Heart left ventricle (tissue), 16 donors: ENCODE results near the gene PGAP6. TPM values are rescaled to one million over a fixed set of nuclear protein-coding genes. Genes with fewer than 3 reads are reported as not detected.

Experiments
- ATAC-seq, 4 donors: fragments of 200-7000 bp; cut with Tn5 transposase; one replicate each; pipeline ENCODE4 v1.9.1; 2020 to 2022; ENCODE audit warnings: moderate library complexity in 4 of 4, mild to moderate bottlenecking in 3 of 4, moderate number of reproducible peaks in 1 of 4
- DNase-seq, 5 donors: peaks; one replicate each; pipeline ENCODE4 v3.0.0-alpha.2; 2020
- H3K27ac ChIP-seq, 12 donors: fragments of 200-600 bp; sonication (generic) in 4 of 12; one replicate each; pipeline versions ENCODE4 v1.5.0 to v1.8.0; 2016 to 2022; ENCODE audit warnings: mild to moderate bottlenecking in 2 of 12
- H3K27me3 ChIP-seq, 9 donors: fragments of 200-600 bp; sonication (generic) in 2 of 9; one replicate each; pipeline versions ENCODE4 v1.5.1 to v1.8.0; 2016 to 2022; ENCODE audit warnings: mild to moderate bottlenecking in 3 of 9
- H3K36me3 ChIP-seq, 9 donors: fragments of 200-600 bp; sonication (generic) in 2 of 9; one replicate each; pipeline versions ENCODE4 v1.5.0 to v1.8.0; 2018 to 2022; ENCODE audit warnings: mild to moderate bottlenecking in 2 of 9
- H3K4me1 ChIP-seq, 12 donors: fragments of 200-600 bp; sonication (generic) in 4 of 12; one replicate each; pipeline versions ENCODE4 v1.5.0 to v1.8.0; 2016 to 2022; ENCODE audit warnings: mild to moderate bottlenecking in 3 of 12
- H3K4me3 ChIP-seq, 12 donors: fragments of 200-600 bp; sonication (generic) in 4 of 12; one replicate each; pipeline versions ENCODE4 v1.5.0 to v1.8.0; 2017 to 2022; ENCODE audit warnings: mild to moderate bottlenecking in 9 of 12, moderate library complexity in 4 of 12
- H3K9me3 ChIP-seq, 12 donors: fragments of 200-600 bp; sonication (generic) in 4 of 12; one replicate each; pipeline versions ENCODE4 v1.5.0 to v1.8.0; 2016 to 2022; ENCODE audit warnings: mild to moderate bottlenecking in 1 of 12
- POLR2A ChIP-seq, 2 donors: fragments of 450-650 bp; IDR thresholded peaks; one replicate each; pipeline ENCODE4 v1.6.1; 2017; ENCODE audit warnings: antibody characterized with exemption in 2 of 2, mild to moderate bottlenecking in 2 of 2, moderate library complexity in 2 of 2
- WGBS, 4 donors: extraction: QIAGEN DNeasy Blood & Tissue Kit in 2 of 4; methylation state at CpG; one replicate each; pipeline versions ENCODE4 v1.1.5 to v1.1.7; 2013 to 2018; 5-methylcytosine and 5-hydroxymethylcytosine counted together
- intact Hi-C, 10 donors: fragments of 100-400 bp; cut with DNase I; formaldehyde crosslinking; loops; one replicate each; pipeline versions ENCODE4 v1.11.1 to v1.14.2; 2022
- polyA plus RNA-seq, 2 donors: library from polyadenylated mRNA; stranded (reverse); fragments of 200-250 nt; gene quantifications; one replicate each; pipeline ENCODE4 v1.2.3, GENCODE V29; 2013
- total RNA-seq, 9 donors: library from RNA; depleted of rRNA in 2 of 9; stranded (reverse); fragments of >200 nt in 2 of 9; fragmentation: NEBNext Ultra II Directional in 3 of 9; extraction: Animal tissue kit (Norgen Biotek cat#: 25700) in 3 of 9; gene quantifications; one replicate each; pipeline versions ENCODE4 v1.1.0 to v1.2.4, GENCODE V29; 2016 to 2023
- TF ChIP-seq, protein P1 (sequence below), 12 donors: fragments of 200-600 bp; sonication (generic) in 4 of 12; IDR thresholded peaks; one replicate each; pipeline versions ENCODE4 v1.5.0 to v1.8.0; 2018 to 2022; ENCODE audit warnings: antibody characterized with exemption in 12 of 12, mild to moderate bottlenecking in 5 of 12
- donor health status: ischemic (EF 13 %, LVEDD 7.1; RV severe dilation, severe dysfunction).
- donor health status: healthy with polysubstance abuse.
- donor health status: DM: no; HTN: yes; CAD: no.
- donor health status: DM: no; HTN: no; CAD: no.
- donor health status: ischemic (EF 25% LVEDD 6.9; RV normal size, moderate dysfunction).
- donor health status: ischemic (EF 25% LVEDD 5.7; RV mildly dilated, moderate dysfunction).
- donor health status: healthy.
- donor health status: DM: yes; HTN: yes; CAD: no.
- donor health status: ischemic (EF 35%, LVEDD 5.7; RV mildly dilated, moderate dysfunction).
- donor health status: nonischemic (EF 11% LVEDD 7.7; RV severe dilation, severe dysfunction).
- donor health status: DM: yes; HTN: yes; CAD: no.
- donor health status: PGD.
- donor health status: ischemic (EF 29% LVEDD 5.4; RV normal size, mild dysfunction).
- donor health status: nonischemic (EF 23%, LVEDD 6.1; RV moderate dilation, normal function).

Gene PGAP6
- total and polyA plus RNA-seq, 11 donors = 30.1 to 65.3 (median 44.9) TPM

DNA sequence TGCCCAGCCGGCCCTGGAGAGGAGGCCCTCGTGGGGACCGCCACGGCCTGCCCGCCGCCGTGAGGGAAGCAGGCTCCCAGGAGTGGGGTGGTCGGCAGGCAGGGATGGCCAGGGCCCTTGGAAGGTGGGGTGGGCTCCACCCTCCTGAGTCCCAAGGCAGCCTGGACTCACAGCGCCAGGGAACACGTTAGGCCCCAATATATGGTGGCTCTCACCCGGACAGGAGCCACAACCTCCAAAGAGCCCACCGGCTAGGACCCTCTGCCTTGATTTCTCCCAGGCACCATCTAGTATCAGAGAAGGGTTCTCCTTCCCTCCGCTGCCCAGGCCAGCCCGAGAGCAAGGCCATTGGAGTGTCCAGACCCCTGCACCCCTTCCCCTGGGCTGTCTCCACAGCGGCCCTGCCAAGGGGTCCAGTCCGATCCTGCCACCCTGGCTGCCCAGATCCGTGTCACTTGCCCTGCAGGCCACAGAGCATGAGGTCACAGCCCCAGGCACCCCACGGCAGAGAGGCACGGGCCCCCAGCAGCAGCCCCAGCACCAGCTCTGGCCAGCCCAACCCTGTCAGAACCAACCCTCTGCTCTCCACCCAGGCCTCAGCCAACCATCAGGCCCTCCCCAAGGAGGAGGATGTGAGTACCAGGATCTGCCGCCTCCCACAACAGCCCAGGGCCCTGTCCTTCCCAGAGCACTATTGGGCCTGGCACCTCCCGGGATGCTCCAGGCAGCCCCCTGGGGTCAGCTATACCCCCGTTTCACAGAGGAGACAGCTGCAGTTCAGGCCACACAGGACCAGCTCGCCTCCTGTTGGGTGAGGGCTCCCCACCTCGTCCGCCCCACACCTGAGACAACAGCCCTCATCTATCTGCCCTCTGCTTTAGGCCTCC, 28.1 kb downstream of the PGAP6 start:
- H3K4me1 ChIP-seq = peaks cover 0 to 25% (median 9%) of the 10 kb centered on the region in 12 donors
- H3K9me3 ChIP-seq = no peaks in the 10 kb centered on the region
- H3K4me3 ChIP-seq = peak overlapping the region; percentile 6 to 84 (median 53)
- H3K27me3 ChIP-seq = no peaks in the 10 kb centered on the region
- peak in 1 of 5 donors; percentile 70 for DNase-seq
- intact Hi-C loops = loop anchor here in 9 of 10 donors (2.0 to 10.0 kb wide), 5 partner anchors 116 to 129 kb away; partner anchors contain the start of genes LUC7L (in 4 of the 9) and FAM234A (in 3 of the 9)
- peak overlapping the region in 11 of 12 donors; percentile 23 to 86 (median 56) for H3K27ac ChIP-seq
- no peak for TF ChIP-seq POLR2A (IDR thresholded peaks at IDR 0.05)
- WGBS, 4 donors = 64 to 92% (median 69%) methylated on average over 16 to 25 of the region's 25 CpGs
- ATAC-seq = peak in 1 of 4 donors; percentile 4
- H3K36me3 ChIP-seq = peaks cover 0 to 8% (median 0%) of the 10 kb centered on the region in 9 donors

DNA sequence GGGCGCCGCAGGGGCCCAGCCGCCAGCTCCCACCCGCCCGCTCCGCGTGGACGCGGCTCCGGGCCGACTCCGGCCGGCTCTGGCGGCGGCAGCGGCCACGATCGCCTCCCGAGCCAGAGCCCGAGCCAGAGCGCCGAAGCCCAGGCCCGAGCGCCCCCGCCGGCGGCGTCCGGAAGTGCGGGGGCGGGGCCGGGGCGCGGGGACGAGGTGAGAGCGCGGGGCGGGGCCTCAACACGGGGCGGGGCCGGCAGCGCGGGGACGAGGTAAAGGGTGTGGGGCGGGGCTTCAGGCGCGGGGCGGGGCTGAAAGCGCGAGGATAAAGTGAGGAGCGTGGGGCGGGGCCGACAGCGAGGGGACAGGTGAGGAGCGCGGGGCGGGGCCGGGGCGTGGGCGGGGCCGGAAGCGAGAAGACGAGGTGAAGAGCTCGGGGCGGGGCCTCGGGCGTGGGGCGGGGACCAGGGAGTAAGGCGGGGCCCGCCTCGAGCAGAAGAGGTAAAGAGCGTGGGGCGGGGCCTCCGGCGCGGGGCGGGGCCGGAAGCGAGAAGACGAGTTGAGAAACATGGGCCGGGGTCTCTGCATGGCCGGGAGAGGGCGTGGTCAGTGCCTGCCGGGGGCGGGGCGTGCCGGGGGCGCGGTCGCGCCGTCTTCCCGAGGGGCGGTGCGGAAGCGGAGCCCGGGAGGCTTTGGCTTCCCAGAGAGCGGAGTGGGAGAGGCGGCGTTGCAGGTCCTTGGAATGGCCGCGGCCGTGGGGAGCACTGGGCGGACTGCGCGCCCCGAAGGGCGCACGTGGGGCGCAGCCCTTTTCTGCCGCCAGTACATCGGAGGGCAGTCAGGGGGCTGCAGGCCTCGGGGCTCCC, 29.0 kb downstream of the PGAP6 start, which contains the start of gene AXIN1:
AXIN1 (minus strand) TSS at position 177 of the 857 bp plus-strand sequence. CDS start 5,698 bp downstream, outside the sequence.
- Histone ChIP-seq H3K27ac (peak within 1 kb of the TSS in 11 of 12 donors; percentile 33 to 86 (median 61)), H3K4me3 (peak within 1 kb of the TSS; percentile 42 to 84 (median 70)), H3K9me3 (no peaks in the 10 kb centered on the region), H3K36me3 (peaks cover 0 to 8% (median 0%) of the 10 kb centered on the region in 9 donors), H3K27me3 (no peaks in the 10 kb centered on the region), H3K4me1 (peaks cover 0 to 33% (median 9%) of the 10 kb centered on the region in 12 donors)
- peak; percentile 97 to 100 (median 99) for DNase-seq
- ATAC-seq = peak; percentile 88 to 96 (median 93)
- 1 to 3% (median 2%) methylated on average over 30 to 113 of the region's 113 CpGs for WGBS, 4 donors
- TF ChIP-seq, protein P1, sequence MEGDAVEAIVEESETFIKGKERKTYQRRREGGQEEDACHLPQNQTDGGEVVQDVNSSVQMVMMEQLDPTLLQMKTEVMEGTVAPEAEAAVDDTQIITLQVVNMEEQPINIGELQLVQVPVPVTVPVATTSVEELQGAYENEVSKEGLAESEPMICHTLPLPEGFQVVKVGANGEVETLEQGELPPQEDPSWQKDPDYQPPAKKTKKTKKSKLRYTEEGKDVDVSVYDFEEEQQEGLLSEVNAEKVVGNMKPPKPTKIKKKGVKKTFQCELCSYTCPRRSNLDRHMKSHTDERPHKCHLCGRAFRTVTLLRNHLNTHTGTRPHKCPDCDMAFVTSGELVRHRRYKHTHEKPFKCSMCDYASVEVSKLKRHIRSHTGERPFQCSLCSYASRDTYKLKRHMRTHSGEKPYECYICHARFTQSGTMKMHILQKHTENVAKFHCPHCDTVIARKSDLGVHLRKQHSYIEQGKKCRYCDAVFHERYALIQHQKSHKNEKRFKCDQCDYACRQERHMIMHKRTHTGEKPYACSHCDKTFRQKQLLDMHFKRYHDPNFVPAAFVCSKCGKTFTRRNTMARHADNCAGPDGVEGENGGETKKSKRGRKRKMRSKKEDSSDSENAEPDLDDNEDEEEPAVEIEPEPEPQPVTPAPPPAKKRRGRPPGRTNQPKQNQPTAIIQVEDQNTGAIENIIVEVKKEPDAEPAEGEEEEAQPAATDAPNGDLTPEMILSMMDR (IDR thresholded peaks at IDR 0.05) = peak in 11 of 12 donors; percentile 8 to 66 (median 51)
- peak in 1 of 2 donors; percentile 79 for TF ChIP-seq POLR2A (IDR thresholded peaks at IDR 0.05)
- intact Hi-C loops = loop anchor here in 9 of 10 donors (2.0 to 10.0 kb wide), 5 partner anchors 115 to 128 kb away; partner anchors contain the start of genes LUC7L (in 4 of the 9) and FAM234A (in 3 of the 9)

DNA sequence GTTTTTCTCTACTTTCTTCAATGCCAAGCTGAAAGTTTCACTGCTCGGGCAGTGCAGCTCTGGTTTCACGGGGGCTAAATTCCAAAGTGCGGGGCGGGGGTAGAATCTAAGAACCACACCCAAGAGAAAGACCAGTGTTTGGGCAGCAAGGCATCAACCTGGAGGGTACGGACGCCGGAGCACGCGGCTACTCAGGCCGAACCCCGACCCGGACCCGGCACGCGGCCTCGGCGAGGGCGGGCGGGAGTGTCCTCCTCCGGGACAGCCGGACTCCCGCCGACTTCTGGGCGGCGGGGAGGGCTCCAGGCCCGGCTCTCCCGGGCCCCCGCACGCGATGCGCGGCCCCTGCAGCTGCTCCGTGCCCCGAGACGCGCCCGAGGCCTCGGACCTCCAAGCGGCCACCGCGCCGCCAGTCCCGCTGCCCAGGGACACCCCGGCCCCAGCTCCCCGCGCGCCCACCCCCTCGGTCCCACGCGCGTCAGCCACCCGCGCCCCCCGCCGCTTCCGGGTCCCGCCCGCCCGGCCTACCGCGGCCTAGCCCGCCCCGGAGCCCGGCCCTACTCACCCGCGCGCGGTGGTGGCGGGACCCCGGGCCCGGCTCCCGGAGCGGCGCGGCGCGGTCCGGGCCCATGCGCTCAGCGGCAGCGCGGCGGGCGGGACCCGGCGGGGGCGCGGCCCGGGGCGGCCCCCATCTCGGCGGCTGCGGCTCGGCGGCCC, 29.8 kb downstream of the PGAP6 start:
- intact Hi-C loops = loop anchor here in 9 of 10 donors (2.0 to 10.0 kb wide), 5 partner anchors 115 to 127 kb away; partner anchors contain the start of genes LUC7L (in 4 of the 9) and FAM234A (in 3 of the 9)
- DNase-seq (peak in 2 of 5 donors; percentile 46 to 52), ATAC-seq (no peak)
- TF ChIP-seq, protein P1 (IDR thresholded peaks at IDR 0.05) = no peak
- no peak for TF ChIP-seq POLR2A (IDR thresholded peaks at IDR 0.05)
- Histone ChIP-seq H3K27me3 (no peaks in the 10 kb centered on the region), H3K4me3 (peak overlapping the region; percentile 42 to 84 (median 70)), H3K4me1 (peaks cover 0 to 36% (median 9%) of the 10 kb centered on the region in 12 donors), H3K36me3 (peaks cover 0 to 15% (median 0%) of the 10 kb centered on the region in 9 donors), H3K9me3 (no peaks in the 10 kb centered on the region), H3K27ac (peak overlapping the region in 11 of 12 donors; percentile 22 to 74 (median 57))
- 0 to 1% (median 0%) methylated on average over 22 to 95 of the region's 95 CpGs for WGBS, 4 donors
